ENCODE data around the gene EIF4B. TPM values are rescaled to one million over a fixed set of nuclear protein-coding genes. Genes with fewer than 3 reads are reported as not detected.

EIF4B gene
- total and polyA plus RNA-seq, 2 of the 13 experiments (the other 11 are each of a cell fraction or from before 2014, with no cell fraction given) = 416 to 548 TPM

DNA sequence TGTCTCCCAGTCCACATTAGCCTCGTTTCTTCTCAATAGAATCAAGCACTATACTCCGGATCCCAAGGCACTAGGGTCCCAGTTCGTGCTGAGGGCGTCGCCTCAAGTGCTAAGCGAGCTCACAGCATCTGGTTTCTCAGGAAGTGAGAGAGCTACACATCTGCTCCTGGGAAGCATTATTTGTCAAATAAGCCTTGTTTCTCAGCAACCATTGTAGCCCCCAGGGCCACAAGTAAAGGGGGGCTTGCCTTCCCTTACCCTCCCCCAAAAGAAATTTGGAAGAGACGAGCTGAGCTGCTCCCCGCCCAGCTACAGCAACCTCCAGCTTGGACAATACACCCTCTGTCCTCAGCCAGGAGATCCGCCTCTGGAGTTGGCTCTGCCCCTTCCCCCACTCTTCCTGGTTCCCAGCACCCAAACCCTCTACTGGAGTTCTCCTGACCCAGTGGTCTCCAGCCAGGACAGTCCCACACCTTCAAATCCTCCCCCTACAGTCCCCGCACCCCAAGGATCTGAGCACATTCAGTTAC lies 37.9 kb downstream of the EIF4B start (continued):
- no peak for TF ChIP-seq SKI (IDR thresholded peaks at IDR 0.05; ENCODE audit: partially characterized antibody)
- TF ChIP-seq SP1 (IDR thresholded peaks at IDR 0.05) = no peak
- no peak for TF ChIP-seq SP1 (CRISPR knock-in tag; IDR thresholded peaks at IDR 0.05)
- TF ChIP-seq POLR2G (IDR thresholded peaks at IDR 0.05; ENCODE audit: low read depth, low read length) = 0 out of 2 replicates have a peak, but pooled peaks have one; percentile 15
- TF ChIP-seq, protein P1, sequence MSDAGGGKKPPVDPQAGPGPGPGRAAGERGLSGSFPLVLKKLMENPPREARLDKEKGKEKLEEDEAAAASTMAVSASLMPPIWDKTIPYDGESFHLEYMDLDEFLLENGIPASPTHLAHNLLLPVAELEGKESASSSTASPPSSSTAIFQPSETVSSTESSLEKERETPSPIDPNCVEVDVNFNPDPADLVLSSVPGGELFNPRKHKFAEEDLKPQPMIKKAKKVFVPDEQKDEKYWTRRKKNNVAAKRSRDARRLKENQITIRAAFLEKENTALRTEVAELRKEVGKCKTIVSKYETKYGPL (CRISPR knock-in tag; IDR thresholded peaks at IDR 0.05) = no peak
- TF ChIP-seq, protein P2, sequence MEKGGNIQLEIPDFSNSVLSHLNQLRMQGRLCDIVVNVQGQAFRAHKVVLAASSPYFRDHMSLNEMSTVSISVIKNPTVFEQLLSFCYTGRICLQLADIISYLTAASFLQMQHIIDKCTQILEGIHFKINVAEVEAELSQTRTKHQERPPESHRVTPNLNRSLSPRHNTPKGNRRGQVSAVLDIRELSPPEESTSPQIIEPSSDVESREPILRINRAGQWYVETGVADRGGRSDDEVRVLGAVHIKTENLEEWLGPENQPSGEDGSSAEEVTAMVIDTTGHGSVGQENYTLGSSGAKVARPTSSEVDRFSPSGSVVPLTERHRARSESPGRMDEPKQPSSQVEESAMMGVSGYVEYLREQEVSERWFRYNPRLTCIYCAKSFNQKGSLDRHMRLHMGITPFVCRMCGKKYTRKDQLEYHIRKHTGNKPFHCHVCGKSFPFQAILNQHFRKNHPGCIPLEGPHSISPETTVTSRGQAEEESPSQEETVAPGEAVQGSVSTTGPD (CRISPR knock-in tag; IDR thresholded peaks at IDR 0.05) = no peak
- no peak for TF ChIP-seq HOXA7 (CRISPR knock-in tag; IDR thresholded peaks at IDR 0.05)
- no peak for TF ChIP-seq NR2F1 (CRISPR knock-in tag; IDR thresholded peaks at IDR 0.05)
- TF ChIP-seq ZNF333 (CRISPR knock-in tag; IDR thresholded peaks at IDR 0.05; ENCODE audit: borderline replicate concordance) = no peak
- peak; percentile 31; the same call in 1 of the 2 replicates for TF ChIP-seq NCOA2 (CRISPR knock-in tag; IDR thresholded peaks at IDR 0.05)
- TF ChIP-seq, protein P3, sequence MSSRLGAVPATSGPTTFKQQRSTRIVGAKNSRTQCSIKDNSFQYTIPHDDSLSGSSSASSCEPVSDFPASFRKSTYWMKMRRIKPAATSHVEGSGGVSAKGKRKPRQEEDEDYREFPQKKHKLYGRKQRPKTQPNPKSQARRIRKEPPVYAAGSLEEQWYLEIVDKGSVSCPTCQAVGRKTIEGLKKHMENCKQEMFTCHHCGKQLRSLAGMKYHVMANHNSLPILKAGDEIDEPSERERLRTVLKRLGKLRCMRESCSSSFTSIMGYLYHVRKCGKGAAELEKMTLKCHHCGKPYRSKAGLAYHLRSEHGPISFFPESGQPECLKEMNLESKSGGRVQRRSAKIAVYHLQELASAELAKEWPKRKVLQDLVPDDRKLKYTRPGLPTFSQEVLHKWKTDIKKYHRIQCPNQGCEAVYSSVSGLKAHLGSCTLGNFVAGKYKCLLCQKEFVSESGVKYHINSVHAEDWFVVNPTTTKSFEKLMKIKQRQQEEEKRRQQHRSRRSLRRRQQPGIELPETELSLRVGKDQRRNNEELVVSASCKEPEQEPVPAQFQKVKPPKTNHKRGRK (CRISPR knock-in tag; IDR thresholded peaks at IDR 0.05) = no peak
- TF ChIP-seq DR1 (CRISPR knock-in tag; IDR thresholded peaks at IDR 0.05) = no peak
- TF ChIP-seq, protein P4, sequence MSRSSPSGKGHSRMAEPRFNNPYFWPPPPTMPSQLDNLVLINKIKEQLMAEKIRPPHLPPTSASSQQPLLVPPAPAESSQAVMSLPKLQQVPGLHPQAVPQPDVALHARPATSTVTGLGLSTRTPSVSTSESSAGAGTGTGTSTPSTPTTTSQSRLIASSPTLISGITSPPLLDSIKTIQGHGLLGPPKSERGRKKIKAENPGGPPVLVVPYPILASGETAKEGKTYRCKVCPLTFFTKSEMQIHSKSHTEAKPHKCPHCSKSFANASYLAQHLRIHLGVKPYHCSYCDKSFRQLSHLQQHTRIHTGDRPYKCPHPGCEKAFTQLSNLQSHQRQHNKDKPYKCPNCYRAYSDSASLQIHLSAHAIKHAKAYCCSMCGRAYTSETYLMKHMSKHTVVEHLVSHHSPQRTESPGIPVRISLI (CRISPR knock-in tag; IDR thresholded peaks at IDR 0.05; ENCODE audit: borderline replicate concordance) = no peak
- TF ChIP-seq, protein P5, sequence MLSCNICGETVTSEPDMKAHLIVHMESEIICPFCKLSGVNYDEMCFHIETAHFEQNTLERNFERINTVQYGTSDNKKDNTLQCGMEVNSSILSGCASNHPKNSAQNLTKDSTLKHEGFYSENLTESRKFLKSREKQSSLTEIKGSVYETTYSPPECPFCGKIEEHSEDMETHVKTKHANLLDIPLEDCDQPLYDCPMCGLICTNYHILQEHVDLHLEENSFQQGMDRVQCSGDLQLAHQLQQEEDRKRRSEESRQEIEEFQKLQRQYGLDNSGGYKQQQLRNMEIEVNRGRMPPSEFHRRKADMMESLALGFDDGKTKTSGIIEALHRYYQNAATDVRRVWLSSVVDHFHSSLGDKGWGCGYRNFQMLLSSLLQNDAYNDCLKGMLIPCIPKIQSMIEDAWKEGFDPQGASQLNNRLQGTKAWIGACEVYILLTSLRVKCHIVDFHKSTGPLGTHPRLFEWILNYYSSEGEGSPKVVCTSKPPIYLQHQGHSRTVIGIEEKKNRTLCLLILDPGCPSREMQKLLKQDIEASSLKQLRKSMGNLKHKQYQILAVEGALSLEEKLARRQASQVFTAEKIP (CRISPR knock-in tag; IDR thresholded peaks at IDR 0.05; ENCODE audit: borderline replicate concordance) = no peak
- TF ChIP-seq, protein P6, sequence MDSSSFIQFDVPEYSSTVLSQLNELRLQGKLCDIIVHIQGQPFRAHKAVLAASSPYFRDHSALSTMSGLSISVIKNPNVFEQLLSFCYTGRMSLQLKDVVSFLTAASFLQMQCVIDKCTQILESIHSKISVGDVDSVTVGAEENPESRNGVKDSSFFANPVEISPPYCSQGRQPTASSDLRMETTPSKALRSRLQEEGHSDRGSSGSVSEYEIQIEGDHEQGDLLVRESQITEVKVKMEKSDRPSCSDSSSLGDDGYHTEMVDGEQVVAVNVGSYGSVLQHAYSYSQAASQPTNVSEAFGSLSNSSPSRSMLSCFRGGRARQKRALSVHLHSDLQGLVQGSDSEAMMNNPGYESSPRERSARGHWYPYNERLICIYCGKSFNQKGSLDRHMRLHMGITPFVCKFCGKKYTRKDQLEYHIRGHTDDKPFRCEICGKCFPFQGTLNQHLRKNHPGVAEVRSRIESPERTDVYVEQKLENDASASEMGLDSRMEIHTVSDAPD (CRISPR knock-in tag; IDR thresholded peaks at IDR 0.05) = no peak
- TF ChIP-seq ARHGAP35 (CRISPR knock-in tag; IDR thresholded peaks at IDR 0.05; ENCODE audit: borderline replicate concordance) = no peak
- no peak for TF ChIP-seq ZNF670 (CRISPR knock-in tag; IDR thresholded peaks at IDR 0.05; ENCODE audit: borderline replicate concordance)
- TF ChIP-seq REPIN1 (CRISPR knock-in tag; IDR thresholded peaks at IDR 0.05; ENCODE audit: borderline replicate concordance, low read depth) = no peak
- TF ChIP-seq, protein P7, sequence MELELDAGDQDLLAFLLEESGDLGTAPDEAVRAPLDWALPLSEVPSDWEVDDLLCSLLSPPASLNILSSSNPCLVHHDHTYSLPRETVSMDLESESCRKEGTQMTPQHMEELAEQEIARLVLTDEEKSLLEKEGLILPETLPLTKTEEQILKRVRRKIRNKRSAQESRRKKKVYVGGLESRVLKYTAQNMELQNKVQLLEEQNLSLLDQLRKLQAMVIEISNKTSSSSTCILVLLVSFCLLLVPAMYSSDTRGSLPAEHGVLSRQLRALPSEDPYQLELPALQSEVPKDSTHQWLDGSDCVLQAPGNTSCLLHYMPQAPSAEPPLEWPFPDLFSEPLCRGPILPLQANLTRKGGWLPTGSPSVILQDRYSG (CRISPR knock-in tag; IDR thresholded peaks at IDR 0.05) = no peak
- TF ChIP-seq, protein P8, sequence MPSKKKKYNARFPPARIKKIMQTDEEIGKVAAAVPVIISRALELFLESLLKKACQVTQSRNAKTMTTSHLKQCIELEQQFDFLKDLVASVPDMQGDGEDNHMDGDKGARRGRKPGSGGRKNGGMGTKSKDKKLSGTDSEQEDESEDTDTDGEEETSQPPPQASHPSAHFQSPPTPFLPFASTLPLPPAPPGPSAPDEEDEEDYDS (CRISPR knock-in tag; IDR thresholded peaks at IDR 0.05) = no peak
